ENCODE data around the gene OTOS.

OTOS gene

GRCh38 chr2:240160291-240161086, 20.0 kb upstream of the OTOS start:
- Histone ChIP-seq H3K4me3 (ENCODE audit: low read length in 2 of 2) (no peak overlapping the region), H3K9me3 (ENCODE audit: control insufficient read depth in 2 of 2, low read length in 2 of 2) (no peaks in the 10 kb centered on the region), H3K4me1 (ENCODE audit: control insufficient read depth, insufficient read depth, low read length) (no peaks in the 10 kb centered on the region), H3K27me3 (ENCODE audit: control insufficient read depth in 1 of 2, insufficient read depth in 2 of 2, low read length in 2 of 2) (peaks cover 2 to 5% of the 10 kb centered on the region in 2 donors), H3K36me3 (ENCODE audit: control insufficient read depth in 2 of 2, insufficient read depth in 2 of 2, low read length in 2 of 2) (no peaks in the 10 kb centered on the region), H3K9ac (ENCODE audit: low read length in 2 of 2) (no peak overlapping the region), H3K27ac (ENCODE audit: low read length) (no peak overlapping the region)

- Histone ChIP-seq H3K9me3 (ENCODE audit: control insufficient read depth in 2 of 2, low read length in 2 of 2) (no peaks in the 10 kb centered on the region), H3K4me3 (ENCODE audit: low read length in 2 of 2) (no peak overlapping the region), H3K9ac (ENCODE audit: low read length in 2 of 2) (no peak overlapping the region), H3K27me3 (ENCODE audit: control insufficient read depth in 1 of 2, insufficient read depth in 2 of 2, low read length in 2 of 2) (peaks cover 6 to 10% of the 10 kb centered on the region in 2 donors), H3K4me1 (ENCODE audit: control insufficient read depth, insufficient read depth, low read length) (no peaks in the 10 kb centered on the region), H3K36me3 (ENCODE audit: control insufficient read depth in 2 of 2, insufficient read depth in 2 of 2, low read length in 2 of 2) (no peaks in the 10 kb centered on the region), H3K27ac (ENCODE audit: low read length) (no peak overlapping the region)
Measured at GRCh38 chr2:240159251-240159839, 18.9 kb upstream of the OTOS start.

- H3K27ac ChIP-seq (ENCODE audit: low read length): no peak overlapping the region
- H3K36me3 ChIP-seq (ENCODE audit: control insufficient read depth in 2 of 2, insufficient read depth in 2 of 2, low read length in 2 of 2): no peaks in the 10 kb centered on the region
- no peak overlapping the region for H3K4me3 ChIP-seq (ENCODE audit: low read length in 2 of 2)
- no peaks in the 10 kb centered on the region for H3K4me1 ChIP-seq (ENCODE audit: control insufficient read depth, insufficient read depth, low read length)
- peaks cover 8 to 16% of the 10 kb centered on the region in 2 donors for H3K27me3 ChIP-seq (ENCODE audit: control insufficient read depth in 1 of 2, insufficient read depth in 2 of 2, low read length in 2 of 2)
- no peaks in the 10 kb centered on the region for H3K9me3 ChIP-seq (ENCODE audit: control insufficient read depth in 2 of 2, low read length in 2 of 2)
- no peak overlapping the region for H3K9ac ChIP-seq (ENCODE audit: low read length in 2 of 2)
Measured at GRCh38 chr2:240157147-240157470, 16.7 kb upstream of the OTOS start.

- Histone ChIP-seq H3K27me3 (ENCODE audit: control insufficient read depth in 1 of 2, insufficient read depth in 2 of 2, low read length in 2 of 2) (peaks cover 8 to 17% of the 10 kb centered on the region in 2 donors), H3K4me1 (ENCODE audit: control insufficient read depth, insufficient read depth, low read length) (no peaks in the 10 kb centered on the region), H3K9me3 (ENCODE audit: control insufficient read depth in 2 of 2, low read length in 2 of 2) (no peaks in the 10 kb centered on the region), H3K4me3 (ENCODE audit: low read length in 2 of 2) (no peak overlapping the region), H3K36me3 (ENCODE audit: control insufficient read depth in 2 of 2, insufficient read depth in 2 of 2, low read length in 2 of 2) (no peaks in the 10 kb centered on the region), H3K9ac (ENCODE audit: low read length in 2 of 2) (no peak overlapping the region), H3K27ac (ENCODE audit: low read length) (no peak overlapping the region)
Measured at GRCh38 chr2:240156435-240157146, 16.1 kb upstream of the OTOS start.

GRCh38 chr2:240155745-240156390, 15.4 kb upstream of the OTOS start:
- Histone ChIP-seq H3K9ac (ENCODE audit: low read length in 2 of 2) (no peak overlapping the region), H3K27me3 (ENCODE audit: control insufficient read depth in 1 of 2, insufficient read depth in 2 of 2, low read length in 2 of 2) (peaks cover 14 to 22% of the 10 kb centered on the region in 2 donors), H3K4me3 (ENCODE audit: low read length in 2 of 2) (no peak overlapping the region), H3K4me1 (ENCODE audit: control insufficient read depth, insufficient read depth, low read length) (no peaks in the 10 kb centered on the region), H3K27ac (ENCODE audit: low read length) (no peak overlapping the region), H3K36me3 (ENCODE audit: control insufficient read depth in 2 of 2, insufficient read depth in 2 of 2, low read length in 2 of 2) (no peaks in the 10 kb centered on the region), H3K9me3 (ENCODE audit: control insufficient read depth in 2 of 2, low read length in 2 of 2) (no peaks in the 10 kb centered on the region)

GRCh38 chr2:240155048-240155744, 14.7 kb upstream of the OTOS start:
- Histone ChIP-seq H3K27ac (ENCODE audit: low read length) (no peak overlapping the region), H3K36me3 (ENCODE audit: control insufficient read depth in 2 of 2, insufficient read depth in 2 of 2, low read length in 2 of 2) (no peaks in the 10 kb centered on the region), H3K27me3 (ENCODE audit: control insufficient read depth in 1 of 2, insufficient read depth in 2 of 2, low read length in 2 of 2) (peaks cover 18 to 22% of the 10 kb centered on the region in 2 donors), H3K4me3 (ENCODE audit: low read length in 2 of 2) (no peak overlapping the region), H3K4me1 (ENCODE audit: control insufficient read depth, insufficient read depth, low read length) (no peaks in the 10 kb centered on the region), H3K9ac (ENCODE audit: low read length in 2 of 2) (no peak overlapping the region), H3K9me3 (ENCODE audit: control insufficient read depth in 2 of 2, low read length in 2 of 2) (no peaks in the 10 kb centered on the region)

- H3K4me3 ChIP-seq (ENCODE audit: low read length in 2 of 2): no peak overlapping the region
- H3K9ac ChIP-seq (ENCODE audit: low read length in 2 of 2): no peak overlapping the region
- H3K9me3 ChIP-seq (ENCODE audit: control insufficient read depth in 2 of 2, low read length in 2 of 2): no peaks in the 10 kb centered on the region
- peaks cover 24 to 27% of the 10 kb centered on the region in 2 donors for H3K27me3 ChIP-seq (ENCODE audit: control insufficient read depth in 1 of 2, insufficient read depth in 2 of 2, low read length in 2 of 2)
- H3K4me1 ChIP-seq (ENCODE audit: control insufficient read depth, insufficient read depth, low read length): no peaks in the 10 kb centered on the region
- no peak overlapping the region for H3K27ac ChIP-seq (ENCODE audit: low read length)
- no peaks in the 10 kb centered on the region for H3K36me3 ChIP-seq (ENCODE audit: control insufficient read depth in 2 of 2, insufficient read depth in 2 of 2, low read length in 2 of 2)
Measured at GRCh38 chr2:240154606-240155005, 14.1 kb upstream of the OTOS start.

GRCh38 chr2:240153418-240153817, 13.0 kb upstream of the OTOS start:
- H3K36me3 ChIP-seq (ENCODE audit: control insufficient read depth in 2 of 2, insufficient read depth in 2 of 2, low read length in 2 of 2): no peaks in the 10 kb centered on the region
- peaks cover 25 to 36% of the 10 kb centered on the region in 2 donors for H3K27me3 ChIP-seq (ENCODE audit: control insufficient read depth in 1 of 2, insufficient read depth in 2 of 2, low read length in 2 of 2)
- H3K4me3 ChIP-seq (ENCODE audit: low read length in 2 of 2): no peak overlapping the region
- H3K9me3 ChIP-seq (ENCODE audit: control insufficient read depth in 2 of 2, low read length in 2 of 2): no peaks in the 10 kb centered on the region
- no peak overlapping the region for H3K27ac ChIP-seq (ENCODE audit: low read length)
- no peaks in the 10 kb centered on the region for H3K4me1 ChIP-seq (ENCODE audit: control insufficient read depth, insufficient read depth, low read length)
- no peak overlapping the region for H3K9ac ChIP-seq (ENCODE audit: low read length in 2 of 2)

- H3K36me3 ChIP-seq (ENCODE audit: control insufficient read depth in 2 of 2, insufficient read depth in 2 of 2, low read length in 2 of 2): no peaks in the 10 kb centered on the region
- H3K27me3 ChIP-seq (ENCODE audit: control insufficient read depth in 1 of 2, insufficient read depth in 2 of 2, low read length in 2 of 2): peaks cover 25 to 37% of the 10 kb centered on the region in 2 donors
- H3K4me3 ChIP-seq (ENCODE audit: low read length in 2 of 2): no peak overlapping the region
- H3K9ac ChIP-seq (ENCODE audit: low read length in 2 of 2): no peak overlapping the region
- no peaks in the 10 kb centered on the region for H3K9me3 ChIP-seq (ENCODE audit: control insufficient read depth in 2 of 2, low read length in 2 of 2)
- no peak overlapping the region for H3K27ac ChIP-seq (ENCODE audit: low read length)
- H3K4me1 ChIP-seq (ENCODE audit: control insufficient read depth, insufficient read depth, low read length): no peaks in the 10 kb centered on the region
Measured at GRCh38 chr2:240151477-240152031, 11.1 kb upstream of the OTOS start.

All from stomach smooth muscle (tissue), 2 donors.